Natural killer cell (primary cell): ENCODE data around the gene GABBR2. TPM values are rescaled to one million over a fixed set of nuclear protein-coding genes. Genes with fewer than 3 reads are reported as not detected.

Experiments used
- ATAC-seq, 3 donors: fragments of 150-1000 bp in 2 of 3; fragments of 200-7000 bp in 1 of 3; cut with Tn5 transposase; 1 replicate in 1 of 3; 2 replicates in 2 of 3; pipeline ENCODE4 v1.10.0; 2021; ENCODE audit warnings: mild to moderate bottlenecking in 2 of 3, moderate library complexity in 2 of 3
- DNase-seq, 2 donors: peaks; one replicate each; pipeline versions ENCODE4 v3.0.0 to v3.0.0-alpha.2; 2013 to 2021; ENCODE audit warnings: mixed read lengths in 1 of 2
- H3K27ac ChIP-seq: one replicate; pipeline ENCODE4 v1.5.1; 2013; ENCODE audit warnings: mild to moderate bottlenecking, low read length
- H3K27me3 ChIP-seq: one replicate; pipeline ENCODE4 v1.6.1; 2013; ENCODE audit warnings: low read length; ENCODE audit not compliant: control insufficient read depth, insufficient read depth
- H3K36me3 ChIP-seq: one replicate; pipeline ENCODE4 v1.6.1; 2013; ENCODE audit warnings: low read length; ENCODE audit not compliant: control insufficient read depth, insufficient read depth
- H3K4me1 ChIP-seq: one replicate; pipeline ENCODE4 v1.6.1; 2013; ENCODE audit warnings: low read length; ENCODE audit not compliant: control insufficient read depth, insufficient read depth
- H3K4me3 ChIP-seq: one replicate; pipeline ENCODE4 v1.5.1; 2013; ENCODE audit warnings: low read length
- H3K9me3 ChIP-seq: one replicate; pipeline ENCODE4 v1.6.1; 2013; ENCODE audit warnings: low read length; ENCODE audit not compliant: control insufficient read depth, insufficient read depth
- H3K27ac Mint-ChIP-seq, 2 donors: one replicate each; pipeline ENCODE4 v1.8.0; 2022; ENCODE audit warnings: mild to moderate bottlenecking in 2 of 2, mixed read lengths in 2 of 2, moderate library complexity in 1 of 2
- H3K27me3 Mint-ChIP-seq, 2 donors: one replicate each; pipeline ENCODE4 v1.8.0; 2022; ENCODE audit warnings: low read depth in 2 of 2, mixed read lengths in 2 of 2
- H3K36me3 Mint-ChIP-seq: one replicate; pipeline ENCODE4 v1.8.0; 2022; ENCODE audit warnings: mixed read lengths
- H3K4me1 Mint-ChIP-seq, 2 donors: one replicate each; pipeline ENCODE4 v1.8.0; 2022; ENCODE audit warnings: mixed read lengths in 2 of 2
- H3K4me3 Mint-ChIP-seq: one replicate; pipeline ENCODE4 v1.8.0; 2022; ENCODE audit warnings: mild to moderate bottlenecking, moderate library complexity, mixed read lengths
- H3K9me3 Mint-ChIP-seq, 2 donors: one replicate each; pipeline ENCODE4 v1.8.0; 2022; ENCODE audit warnings: mixed read lengths in 2 of 2
- CTCF ChIP-seq: fragments of 200-600 bp; IDR thresholded peaks from one replicate; pipeline ENCODE4 v1.8.0; 2022; ENCODE audit warnings: antibody characterized with exemption
- WGBS: methylation state at CpG from one replicate; pipeline ENCODE4 v1.1.7; 2013; ENCODE audit warnings: missing lambda C conversion rate; ENCODE audit not compliant: insufficient coverage; 5-methylcytosine and 5-hydroxymethylcytosine counted together
- intact Hi-C: fragments of 100-400 bp; cut with micrococcal nuclease; formaldehyde crosslinking; loops from one replicate; pipeline ENCODE4 v1.14.2; 2022
- total RNA-seq, 4 donors: library from RNA; stranded (reverse); fragments of 120-200 nt in 1 of 4; gene quantifications; one replicate each; pipeline versions ENCODE4 v1.2.3 to v1.2.4, GENCODE V29; 2013 to 2022

Gene GABBR2
- total RNA-seq, 3 donors from 2014 or later (not counting 1 experiment from before 2014, with no cell fraction given): not detected

DNA sequence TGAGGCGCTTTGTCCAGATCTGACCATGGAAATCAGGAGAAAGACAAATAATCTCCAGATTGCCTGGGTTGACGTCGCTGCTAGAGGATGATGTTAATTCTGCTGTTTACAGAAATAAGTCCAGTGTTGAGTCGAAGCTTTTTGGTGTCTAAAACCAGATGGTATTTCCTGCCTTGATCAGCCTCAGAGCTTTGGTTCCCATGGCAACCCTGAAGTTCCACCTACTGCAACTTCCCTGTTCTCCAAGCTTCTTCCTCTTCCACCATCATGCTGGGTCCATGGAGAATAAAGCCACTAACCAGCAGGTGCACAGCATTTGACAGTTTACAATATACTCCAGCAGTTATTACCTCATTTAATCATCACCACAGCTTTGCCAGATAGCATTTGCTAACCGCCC lies 18.0 kb upstream of the GABBR2 start:
- no peak for DNase-seq
- no peak overlapping the region for H3K4me3 Mint-ChIP-seq

GRCh38 chr9:98724810-98725530 lies 16.2 kb upstream of the GABBR2 start:
- no peaks in the 10 kb centered on the region for H3K36me3 ChIP-seq
- H3K27me3 Mint-ChIP-seq: peaks cover 12 to 23% of the 10 kb centered on the region in 2 donors
- no peaks in the 10 kb centered on the region for H3K36me3 Mint-ChIP-seq
- ATAC-seq (no peak), DNase-seq (no peak)
- H3K4me1 ChIP-seq: no peaks in the 10 kb centered on the region
- peaks cover 3% of the 10 kb centered on the region for H3K27me3 ChIP-seq
- H3K4me3 Mint-ChIP-seq: no peak overlapping the region
- H3K27ac ChIP-seq: no peak overlapping the region
- no peaks in the 10 kb centered on the region for H3K9me3 ChIP-seq
- no peak overlapping the region for H3K27ac Mint-ChIP-seq
- H3K9me3 Mint-ChIP-seq: no peaks in the 10 kb centered on the region
- TF ChIP-seq CTCF: no peak
- intact Hi-C loops: no loop called here
- H3K4me1 Mint-ChIP-seq: no peaks in the 10 kb centered on the region
- 71% methylated on average over 5 of the region's 5 CpGs for WGBS
- no peak overlapping the region for H3K4me3 ChIP-seq

More for the DNA sequence above, 18.0 kb upstream of the GABBR2 start:
- no peak overlapping the region for H3K27ac Mint-ChIP-seq
- no peaks in the 10 kb centered on the region for H3K4me1 Mint-ChIP-seq
- no peak for TF ChIP-seq CTCF
- H3K9me3 Mint-ChIP-seq: no peaks in the 10 kb centered on the region
- H3K4me1 ChIP-seq: no peaks in the 10 kb centered on the region
- no peaks in the 10 kb centered on the region for H3K36me3 ChIP-seq
- ATAC-seq: no peak
- no peaks in the 10 kb centered on the region for H3K36me3 Mint-ChIP-seq
- H3K27ac ChIP-seq: no peak overlapping the region
- no peak overlapping the region for H3K4me3 ChIP-seq
- 36% methylated on average over 5 of the region's 5 CpGs for WGBS
- peaks cover 3% of the 10 kb centered on the region for H3K27me3 ChIP-seq
- no peaks in the 10 kb centered on the region for H3K9me3 ChIP-seq
- peaks cover 9 to 23% of the 10 kb centered on the region in 2 donors for H3K27me3 Mint-ChIP-seq
- intact Hi-C loops: no loop called here

- peaks cover 14 to 16% of the 10 kb centered on the region in 2 donors for H3K27me3 Mint-ChIP-seq
- H3K9me3 Mint-ChIP-seq: no peaks in the 10 kb centered on the region
- WGBS: 89% methylated on average over 2 of the region's 2 CpGs
Observed at GRCh38 chr9:98721643-98722042, 12.9 kb upstream of the GABBR2 start.

More at GRCh38 chr9:98721643-98722042, 12.9 kb upstream of the GABBR2 start:
- Histone ChIP-seq H3K27me3 (peaks cover 3% of the 10 kb centered on the region), H3K27ac (no peak overlapping the region), H3K36me3 (no peaks in the 10 kb centered on the region), H3K4me3 (no peak overlapping the region), H3K9me3 (no peaks in the 10 kb centered on the region), H3K4me1 (no peaks in the 10 kb centered on the region)
- no peaks in the 10 kb centered on the region for H3K4me1 Mint-ChIP-seq
- no peaks in the 10 kb centered on the region for H3K36me3 Mint-ChIP-seq
- no peak for TF ChIP-seq CTCF
- ATAC-seq: no peak
- no peak for DNase-seq
- no peak overlapping the region for H3K27ac Mint-ChIP-seq
- intact Hi-C loops: no loop called here
- no peak overlapping the region for H3K4me3 Mint-ChIP-seq
